Measurements from ENCODE around the gene C2orf74. TPM values are rescaled to one million over a fixed set of nuclear protein-coding genes. Genes with fewer than 3 reads are reported as not detected.

C2orf74 gene
- polyA plus RNA-seq, 3 donors, result 3.0 to 18.2 (median 12.0) TPM

DNA sequence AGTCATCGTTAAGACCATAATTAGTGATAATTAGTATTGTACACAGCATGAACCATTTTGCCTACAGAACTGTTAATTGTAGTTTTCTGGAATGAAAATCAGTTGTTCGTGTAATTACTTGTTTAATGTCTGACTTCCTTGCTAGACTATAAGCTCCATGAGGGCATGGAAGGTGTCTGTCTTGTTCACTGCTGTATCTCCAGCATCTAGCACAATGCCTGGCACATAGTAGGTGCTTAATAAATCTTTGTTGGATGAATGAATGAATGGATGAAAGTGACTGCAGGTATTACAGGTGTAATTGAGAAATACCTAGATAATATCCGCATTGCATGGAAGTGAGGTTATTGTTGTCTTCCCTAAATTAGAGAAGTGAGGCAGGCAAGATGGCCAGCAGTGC is 21.8 kb downstream of the C2orf74 start:
- whole genome bisulfite sequencing (ENCODE audit: insufficient coverage), result 100% methylated on average over 1 of the region's 3 CpGs
- H2AFZ ChIP-seq (ENCODE audit: insufficient read depth, low read depth, low read length, poor library complexity, severe bottlenecking), result no peak overlapping the region
- Mint-ChIP-seq H3K36me3 (peaks cover 91 to 92% of the 10 kb centered on the region in 2 donors), H3K27me3 (ENCODE audit: low read depth in 3 of 3) (no peaks in the 10 kb centered on the region), H3K9me3 (no peaks in the 10 kb centered on the region), H3K4me3 (no peak overlapping the region), H3K4me1 (peaks cover 27% of the 10 kb centered on the region), H3K27ac (peak overlapping the region in 1 of 7 donors; percentile 33)
- H3K4me1 ChIP-seq (ENCODE audit: control insufficient read depth in 1 of 2, insufficient read depth in 2 of 2, low read length in 2 of 2), result peaks cover 6 to 16% of the 10 kb centered on the region in 2 donors
- H3K79me2 ChIP-seq (ENCODE audit: insufficient read depth, low read length), result peaks cover 43% of the 10 kb centered on the region
- H4K20me1 ChIP-seq (ENCODE audit: insufficient read depth, low read length), result peaks cover 25% of the 10 kb centered on the region
- DNase-seq, result no peak
- H3K36me3 ChIP-seq (replicated peaks in 1 of 2; ENCODE audit: control insufficient read depth in 1 of 2, insufficient read depth in 2 of 2, low read length in 2 of 2), result peaks cover 89 to 93% of the 10 kb centered on the region in 2 donors
- no peak overlapping the region for H3K4me3 ChIP-seq (replicated peaks in 1 of 3; ENCODE audit: low read depth in 2 of 3, low read length in 3 of 3)
- H3K27ac ChIP-seq (ENCODE audit: low read depth in 1 of 2, low read length in 2 of 2), result no peak overlapping the region
- H3K9me3 ChIP-seq (replicated peaks in 1 of 2; ENCODE audit: control insufficient read depth in 1 of 2, insufficient read depth in 1 of 2, low read length in 2 of 2), result no peaks in the 10 kb centered on the region
- H3K9ac ChIP-seq (ENCODE audit: insufficient read depth, low read length, poor library complexity, severe bottlenecking), result no peak overlapping the region
- TF ChIP-seq, protein P1, sequence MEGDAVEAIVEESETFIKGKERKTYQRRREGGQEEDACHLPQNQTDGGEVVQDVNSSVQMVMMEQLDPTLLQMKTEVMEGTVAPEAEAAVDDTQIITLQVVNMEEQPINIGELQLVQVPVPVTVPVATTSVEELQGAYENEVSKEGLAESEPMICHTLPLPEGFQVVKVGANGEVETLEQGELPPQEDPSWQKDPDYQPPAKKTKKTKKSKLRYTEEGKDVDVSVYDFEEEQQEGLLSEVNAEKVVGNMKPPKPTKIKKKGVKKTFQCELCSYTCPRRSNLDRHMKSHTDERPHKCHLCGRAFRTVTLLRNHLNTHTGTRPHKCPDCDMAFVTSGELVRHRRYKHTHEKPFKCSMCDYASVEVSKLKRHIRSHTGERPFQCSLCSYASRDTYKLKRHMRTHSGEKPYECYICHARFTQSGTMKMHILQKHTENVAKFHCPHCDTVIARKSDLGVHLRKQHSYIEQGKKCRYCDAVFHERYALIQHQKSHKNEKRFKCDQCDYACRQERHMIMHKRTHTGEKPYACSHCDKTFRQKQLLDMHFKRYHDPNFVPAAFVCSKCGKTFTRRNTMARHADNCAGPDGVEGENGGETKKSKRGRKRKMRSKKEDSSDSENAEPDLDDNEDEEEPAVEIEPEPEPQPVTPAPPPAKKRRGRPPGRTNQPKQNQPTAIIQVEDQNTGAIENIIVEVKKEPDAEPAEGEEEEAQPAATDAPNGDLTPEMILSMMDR (IDR thresholded peaks at IDR 0.05), result no peak
- no peak overlapping the region for H3K4me2 ChIP-seq (replicated peaks; ENCODE audit: extremely low read depth, low read length, poor library complexity, severe bottlenecking)
- intact Hi-C loops (cut with micrococcal nuclease), result no loop called here
- no peaks in the 10 kb centered on the region for H3K27me3 ChIP-seq (ENCODE audit: control insufficient read depth in 2 of 2, insufficient read depth in 2 of 2, low read length in 2 of 2)

DNA sequence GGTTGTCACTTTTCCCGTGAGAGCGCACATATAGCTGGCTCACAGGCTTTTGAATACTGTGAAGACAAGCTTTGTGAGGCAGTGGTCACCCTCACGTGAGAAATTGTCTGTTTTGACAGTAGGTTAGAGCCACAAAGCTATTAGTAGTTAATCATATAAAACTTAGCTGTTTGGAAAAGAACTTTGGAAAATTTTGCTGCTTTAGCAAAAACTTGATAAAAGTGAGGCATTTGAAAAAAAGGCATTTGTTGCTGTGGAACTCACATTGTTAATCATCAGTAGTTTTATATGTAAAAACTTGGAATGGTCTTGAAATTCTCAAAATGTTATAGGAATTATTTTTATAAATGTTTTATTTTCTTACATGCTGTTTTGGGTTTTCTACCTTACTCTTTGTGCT is 22.3 kb downstream of the C2orf74 start:
- H3K4me1 ChIP-seq (ENCODE audit: control insufficient read depth in 1 of 2, insufficient read depth in 2 of 2, low read length in 2 of 2), result peaks cover 2 to 12% of the 10 kb centered on the region in 2 donors
- H3K36me3 ChIP-seq (replicated peaks in 1 of 2; ENCODE audit: control insufficient read depth in 1 of 2, insufficient read depth in 2 of 2, low read length in 2 of 2), result peaks cover 94 to 97% of the 10 kb centered on the region in 2 donors
- Mint-ChIP-seq H3K27ac (no peak overlapping the region), H3K36me3 (peaks cover 92 to 95% of the 10 kb centered on the region in 2 donors), H3K4me1 (peaks cover 23% of the 10 kb centered on the region), H3K4me3 (no peak overlapping the region), H3K27me3 (ENCODE audit: low read depth in 3 of 3) (no peaks in the 10 kb centered on the region), H3K9me3 (no peaks in the 10 kb centered on the region)
- TF ChIP-seq, protein P1 (IDR thresholded peaks at IDR 0.05), result no peak
- H3K79me2 ChIP-seq (ENCODE audit: insufficient read depth, low read length), result peaks cover 38% of the 10 kb centered on the region
- no peak overlapping the region for H3K4me2 ChIP-seq (replicated peaks; ENCODE audit: extremely low read depth, low read length, poor library complexity, severe bottlenecking)
- DNase-seq, result no peak
- H3K27me3 ChIP-seq (ENCODE audit: control insufficient read depth in 2 of 2, insufficient read depth in 2 of 2, low read length in 2 of 2), result no peaks in the 10 kb centered on the region
- no peak overlapping the region for H3K27ac ChIP-seq (ENCODE audit: low read depth in 1 of 2, low read length in 2 of 2)
- no peak overlapping the region for H3K4me3 ChIP-seq (replicated peaks in 1 of 3; ENCODE audit: low read depth in 2 of 3, low read length in 3 of 3)
- no CpG with 5 or more reads among the region's 3 CpGs for WGBS (ENCODE audit: insufficient coverage)
- intact Hi-C loops (cut with micrococcal nuclease), result no loop called here
- H4K20me1 ChIP-seq (ENCODE audit: insufficient read depth, low read length), result peaks cover 25% of the 10 kb centered on the region
- H2AFZ ChIP-seq (ENCODE audit: insufficient read depth, low read depth, low read length, poor library complexity, severe bottlenecking), result no peak overlapping the region
- H3K9me3 ChIP-seq (replicated peaks in 1 of 2; ENCODE audit: control insufficient read depth in 1 of 2, insufficient read depth in 1 of 2, low read length in 2 of 2), result no peaks in the 10 kb centered on the region
- H3K9ac ChIP-seq (ENCODE audit: insufficient read depth, low read length, poor library complexity, severe bottlenecking), result no peak overlapping the region
